HG03342 (cell line): ENCODE measurements around the gene TRIM72.
"Not testable (repeated sequence)": the region's sequence is repeated elsewhere in the genome, so short reads cannot be mapped to it uniquely, and the experiment has no call there.

Source experiments
- ATAC-seq: cut with Tn5 transposase; IDR thresholded peaks from one replicate; pipeline ENCODE4 v1.9.1; 2021; ENCODE audit warnings: mild to moderate bottlenecking, moderate library complexity; ENCODE audit not compliant: unreplicated experiment

The TRIM72 gene

DNA sequence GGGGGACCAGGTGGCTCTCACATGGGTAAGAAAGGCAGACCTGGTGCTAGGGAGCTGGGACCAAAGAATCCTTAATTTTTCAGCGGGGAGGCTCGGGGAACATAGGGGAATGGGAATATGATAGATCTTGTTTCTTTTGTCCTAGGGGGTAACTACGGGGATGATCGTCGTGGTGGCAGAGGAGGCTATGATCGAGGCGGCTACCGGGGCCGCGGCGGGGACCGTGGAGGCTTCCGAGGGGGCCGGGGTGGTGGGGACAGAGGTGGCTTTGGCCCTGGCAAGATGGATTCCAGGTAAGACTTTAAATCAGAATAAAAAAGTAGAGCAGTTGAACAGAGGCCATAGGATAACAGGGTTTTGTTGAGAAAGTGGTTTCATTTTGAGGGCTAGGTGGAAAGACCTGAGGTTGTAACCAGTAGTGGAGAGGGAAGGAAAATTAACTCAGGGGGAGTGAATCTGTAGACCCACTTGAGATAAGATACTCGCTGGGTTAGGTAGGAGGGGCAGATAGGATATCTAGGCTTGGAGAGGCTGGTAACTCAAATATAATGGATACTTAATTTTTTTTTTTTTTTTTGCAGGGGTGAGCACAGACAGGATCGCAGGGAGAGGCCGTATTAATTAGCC lies 23.0 kb upstream of the TRIM72 start:
- no peak for ATAC-seq

- no peak for ATAC-seq
Measured at GRCh38 chr16:31191697-31192428, 22.1 kb upstream of the TRIM72 start.

GRCh38 chr16:31192856-31193642 lies 20.9 kb upstream of the TRIM72 start:
- no peak for ATAC-seq

DNA sequence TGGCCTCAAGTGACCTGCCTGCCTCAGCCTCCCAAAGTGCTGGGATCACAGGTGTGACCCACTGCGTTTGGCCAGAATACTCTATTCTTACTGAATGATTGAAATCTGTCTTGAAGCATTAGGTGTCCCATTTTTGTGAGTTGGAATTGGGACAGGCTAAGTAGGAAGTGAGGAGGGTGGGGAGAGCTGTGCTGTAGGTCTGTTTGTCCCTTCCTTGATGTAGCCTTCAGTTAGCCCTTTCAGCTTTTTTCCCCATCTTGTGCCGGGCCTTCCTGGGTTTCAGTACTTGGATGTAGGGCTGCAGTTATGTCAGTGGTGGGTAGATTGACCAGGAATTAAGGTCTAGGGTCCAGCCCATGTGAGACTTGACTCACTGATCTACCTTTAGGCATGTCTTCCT lies 20.0 kb upstream of the TRIM72 start:
- ATAC-seq: no peak

DNA sequence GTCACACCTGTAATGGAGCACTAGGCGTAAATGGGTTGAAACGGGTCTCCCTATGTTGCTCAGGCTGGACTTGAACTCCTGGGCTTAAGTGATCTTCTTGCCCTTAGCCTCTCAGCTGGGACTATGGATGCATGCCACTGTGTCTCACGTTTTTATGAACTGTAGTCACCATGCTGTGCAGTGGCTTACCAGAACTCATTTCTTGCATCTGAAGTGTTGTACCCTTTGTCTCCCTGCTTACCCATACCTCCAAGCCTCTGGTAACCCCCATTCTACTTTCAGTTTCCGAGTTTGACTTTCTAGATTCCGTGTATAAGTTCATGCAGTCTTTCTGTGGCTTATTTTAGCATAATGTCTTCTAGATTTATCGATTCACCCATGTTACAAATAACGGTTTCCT lies 19.0 kb upstream of the TRIM72 start:
- no peak for ATAC-seq

GRCh38 chr16:31195861-31196260 lies 18.1 kb upstream of the TRIM72 start:
- not testable (repeated sequence) for ATAC-seq

- no peak for ATAC-seq
Measured at GRCh38 chr16:31196324-31197088, 17.4 kb upstream of the TRIM72 start.

GRCh38 chr16:31198207-31198882 lies 15.6 kb upstream of the TRIM72 start:
- ATAC-seq: no peak

- no peak for ATAC-seq
Measured at GRCh38 chr16:31199430-31200041, 14.4 kb upstream of the TRIM72 start.

DNA sequence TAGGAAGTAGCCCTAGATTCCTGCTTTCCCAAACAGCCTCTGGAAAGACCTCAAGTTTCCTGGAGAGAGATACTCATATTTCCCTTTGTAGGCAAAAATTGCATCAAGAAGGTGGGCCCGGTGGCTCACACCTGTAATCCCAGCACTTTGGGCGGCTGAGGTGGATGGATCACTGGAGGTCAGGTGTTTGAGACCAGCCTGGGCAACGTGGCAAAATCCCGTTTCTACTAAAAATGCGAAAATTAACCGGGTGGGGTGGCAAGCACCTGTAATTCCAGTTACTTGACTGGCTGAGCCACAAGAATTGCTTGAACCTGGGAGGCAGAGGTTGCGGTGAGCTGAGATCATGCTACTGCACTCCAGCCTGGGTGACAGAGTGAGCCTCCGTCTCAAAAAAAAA lies 13.8 kb upstream of the TRIM72 start:
- not testable (repeated sequence) for ATAC-seq

- no peak for ATAC-seq
Measured at GRCh38 chr16:31200821-31201568, 12.9 kb upstream of the TRIM72 start.

- no peak for ATAC-seq
Measured at GRCh38 chr16:31201582-31202413, 12.1 kb upstream of the TRIM72 start.

- ATAC-seq: no peak
Measured at GRCh38 chr16:31202414-31203375, 11.2 kb upstream of the TRIM72 start, which contains the start of gene PYCARD. PYCARD (minus strand) TSS chr16:31202760; CDS start chr16:31202690, 70 bp downstream.

- ATAC-seq: no peak
Measured at GRCh38 chr16:31204871-31205666, 8.8 kb upstream of the TRIM72 start.

DNA sequence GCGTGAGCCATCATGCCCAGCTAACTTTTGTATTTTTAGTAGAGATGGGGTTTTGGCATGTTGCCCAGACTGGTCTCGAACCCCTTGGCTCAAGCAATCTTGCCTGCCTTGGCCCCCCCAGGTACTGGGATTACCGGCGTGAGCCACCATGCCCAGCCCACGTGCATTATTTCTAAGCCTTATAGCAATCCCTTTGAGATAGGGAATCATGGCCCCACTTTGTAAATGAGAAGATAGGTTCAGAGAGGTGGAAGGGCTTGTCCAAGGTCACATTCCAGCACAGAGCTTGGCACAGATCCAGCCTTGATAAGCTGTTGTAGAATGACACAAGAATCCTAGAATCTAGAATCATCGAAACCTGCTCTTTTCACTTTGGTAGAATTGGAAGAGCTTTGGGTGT lies 7.1 kb upstream of the TRIM72 start:
- ATAC-seq: no peak

DNA sequence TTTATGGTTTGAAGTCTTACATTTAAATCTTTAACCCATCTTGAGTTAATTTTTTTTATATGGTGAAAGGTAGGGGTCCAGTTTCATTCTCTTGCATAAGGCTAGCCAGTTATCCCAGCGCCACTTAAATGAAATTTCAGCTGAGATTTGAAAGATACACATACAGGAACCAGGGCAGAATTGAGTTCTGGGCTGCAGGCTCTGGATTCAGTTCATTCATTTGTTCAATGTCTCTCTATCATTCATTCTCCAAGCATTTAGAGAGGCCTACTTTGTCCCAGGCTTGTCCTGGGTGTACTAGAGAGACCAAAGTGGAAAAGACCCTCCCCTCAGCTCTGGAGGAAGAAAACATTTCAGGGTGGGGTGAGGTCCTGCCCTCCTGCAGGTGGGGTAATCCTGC lies 577 bp upstream of the TRIM72 start:
- ATAC-seq: no peak
